ENCODE measurements around the gene SNX7. TPM values are rescaled to one million over a fixed set of nuclear protein-coding genes. Genes with fewer than 3 reads are reported as not detected.

SNX7 gene
- total RNA-seq, 1 donor from 2014 or later = 48.3 TPM

- no peak for DNase-seq
Observed at GRCh38 chr1:98781906-98782305, 120.4 kb downstream of the SNX7 start.

- no peak for DNase-seq
Observed at GRCh38 chr1:98783821-98784220, 122.3 kb downstream of the SNX7 start.

GRCh38 chr1:98791498-98791897 lies 130.0 kb downstream of the SNX7 start:
- DNase-seq = no peak

- DNase-seq = peak; percentile 21
Observed at GRCh38 chr1:98792123-98792522, 130.6 kb downstream of the SNX7 start.

- no peak for DNase-seq
Observed at GRCh38 chr1:98793136-98793535, 131.6 kb downstream of the SNX7 start.

GRCh38 chr1:98794196-98794886 lies 132.8 kb downstream of the SNX7 start:
- peak; percentile 67 for DNase-seq

GRCh38 chr1:98796049-98796448 lies 134.5 kb downstream of the SNX7 start:
- DNase-seq = no peak

GRCh38 chr1:98797506-98797905 lies 136.0 kb downstream of the SNX7 start:
- no peak for DNase-seq
